GM19468 (cell line): ENCODE data around the gene SLC25A48.

Source experiments
- ATAC-seq: cut with Tn5 transposase; IDR thresholded peaks from one replicate; pipeline ENCODE4 v1.9.1; 2021; ENCODE audit warnings: mild to moderate bottlenecking, moderate library complexity, moderate number of reproducible peaks; ENCODE audit not compliant: unreplicated experiment; ENCODE audit errors: extremely low read depth

Gene SLC25A48

DNA sequence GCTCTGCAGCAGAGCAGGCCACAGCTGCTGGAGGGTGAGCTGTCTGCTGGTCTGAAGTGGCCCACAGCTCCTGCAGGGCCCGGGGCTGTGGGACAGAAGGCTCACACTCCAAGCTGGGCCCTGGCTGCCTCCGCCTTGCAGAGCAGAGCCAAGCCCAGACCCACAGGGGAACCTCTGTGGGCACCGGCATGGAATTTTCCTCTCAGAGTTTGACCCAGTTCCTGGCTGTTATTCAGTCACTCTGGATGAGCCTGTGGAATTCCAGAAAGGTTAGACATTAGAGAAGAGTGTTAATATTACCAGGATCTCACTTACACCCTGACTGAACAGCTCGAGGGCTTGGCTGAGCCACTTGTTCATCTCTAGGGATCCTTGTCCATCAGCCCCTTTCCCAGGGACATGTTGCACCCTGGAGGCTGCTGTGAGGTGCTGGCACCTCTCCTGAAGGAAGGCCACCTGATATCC is 43.7 kb downstream of the SLC25A48 start:
- no peak for ATAC-seq

DNA sequence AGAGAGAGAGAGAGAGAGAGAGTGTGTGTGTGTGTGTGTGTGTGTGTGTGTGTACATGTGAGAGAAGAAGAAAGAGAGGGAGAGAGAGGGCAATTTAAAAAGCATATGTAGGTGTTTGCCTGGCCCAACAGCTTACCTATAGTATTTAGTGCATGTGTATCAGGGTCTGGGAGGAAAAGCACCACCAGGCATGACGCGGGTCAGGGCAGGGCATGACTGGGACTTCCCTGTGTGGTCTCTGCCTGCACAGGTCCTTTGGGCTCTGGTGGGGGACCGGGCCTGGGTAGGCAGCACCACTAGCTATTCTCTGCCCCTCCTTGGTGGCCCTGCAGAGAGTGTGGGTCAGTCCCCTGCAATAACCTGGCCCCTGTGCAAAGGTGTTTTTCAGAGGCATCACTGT is 45.1 kb downstream of the SLC25A48 start:
- ATAC-seq = no peak

DNA sequence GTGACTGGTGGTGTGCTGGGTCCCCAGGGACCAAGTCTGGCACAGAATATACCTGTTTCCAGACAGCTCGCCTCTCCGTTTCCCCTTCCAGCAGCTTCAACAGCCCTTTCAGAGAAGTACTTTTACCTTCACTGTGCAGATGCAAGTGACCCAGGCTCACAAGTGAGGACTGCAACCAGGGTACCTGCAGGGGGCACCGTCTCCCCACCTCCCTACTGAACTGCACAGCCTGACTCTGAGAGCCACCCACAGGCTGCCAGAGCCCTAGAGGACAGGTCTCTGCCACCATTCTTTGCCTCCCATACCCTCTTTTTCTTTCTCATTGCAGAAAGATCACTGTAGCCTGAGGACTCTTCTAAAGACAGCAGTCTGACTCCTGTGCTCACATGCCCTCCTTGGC is 45.8 kb downstream of the SLC25A48 start:
- ATAC-seq = no peak

DNA sequence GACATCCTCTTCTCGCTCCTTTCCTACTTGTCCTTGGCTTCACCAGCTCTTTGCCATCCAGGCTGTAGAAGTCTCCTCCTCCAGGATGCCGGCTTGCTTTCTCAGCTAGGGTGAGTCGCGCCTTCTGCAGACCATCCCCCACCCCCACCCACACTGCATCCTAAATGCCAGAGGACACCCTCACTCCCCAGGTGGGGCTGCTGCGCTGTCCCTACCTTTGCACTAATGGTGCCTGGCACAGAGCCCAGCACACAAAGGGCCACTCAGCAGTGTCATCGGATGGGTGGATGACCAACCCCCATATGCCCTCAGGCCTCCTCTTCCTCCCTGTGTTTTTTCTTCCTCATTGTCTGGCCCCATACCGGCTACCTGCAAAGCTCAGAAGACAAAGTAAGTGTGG is 46.3 kb downstream of the SLC25A48 start:
- ATAC-seq = no peak

DNA sequence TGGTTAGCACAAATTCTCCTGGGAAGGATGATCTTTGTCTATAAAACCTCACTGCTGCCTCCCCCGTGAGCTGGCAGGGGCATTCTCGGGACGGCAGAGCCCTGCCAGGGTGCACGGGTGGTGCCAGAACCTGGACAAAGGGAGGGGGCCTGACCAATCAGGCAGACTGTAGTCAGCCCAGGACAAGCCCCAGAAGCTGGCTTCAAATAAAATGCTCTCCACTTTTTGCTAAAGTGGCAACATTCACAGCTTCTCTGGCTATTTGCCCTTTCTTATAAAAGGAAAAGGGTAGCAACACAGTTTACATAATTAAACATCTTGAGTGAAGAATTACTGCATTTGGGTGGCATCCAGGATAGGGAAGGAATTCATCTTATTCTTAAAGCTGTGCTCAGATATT is 46.8 kb downstream of the SLC25A48 start:
- no peak for ATAC-seq

DNA sequence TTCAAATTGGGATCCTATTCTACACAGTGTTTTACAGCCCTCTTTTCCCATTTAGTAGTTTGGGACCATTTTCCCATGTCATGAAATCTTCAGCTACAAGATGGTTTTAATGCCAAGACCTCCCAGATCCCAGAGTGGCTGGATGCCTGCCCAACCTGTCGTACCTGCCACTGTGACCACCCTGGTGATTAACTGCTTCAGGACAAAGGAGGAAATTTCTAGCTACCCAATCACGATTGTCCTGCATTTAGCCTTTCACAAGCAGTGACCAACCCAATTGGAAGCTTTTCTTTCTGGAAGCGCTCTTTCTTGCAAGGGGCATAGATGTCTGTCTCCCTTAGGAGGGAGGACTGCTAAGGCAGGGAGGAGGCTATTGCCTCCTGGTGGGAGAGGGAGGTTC is 47.4 kb downstream of the SLC25A48 start:
- ATAC-seq = no peak

DNA sequence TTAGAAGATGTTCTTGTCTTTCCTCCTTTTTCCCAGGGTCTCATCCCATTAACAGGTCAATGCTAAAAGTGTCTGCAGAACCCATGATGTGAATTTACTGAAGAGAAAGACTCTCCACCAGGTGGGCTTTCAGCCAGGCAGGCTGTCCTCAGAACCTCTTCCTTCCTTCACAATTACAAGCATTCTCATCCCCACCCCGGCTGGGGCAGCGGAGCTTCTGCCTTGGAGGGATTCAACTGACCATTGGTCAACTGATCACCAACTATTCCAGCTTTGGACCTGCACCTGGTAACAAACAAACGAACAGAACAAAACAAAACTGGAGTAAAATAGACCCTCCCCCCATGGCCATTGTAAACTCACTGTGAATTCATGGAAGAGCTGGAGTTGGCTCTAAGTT is 48.6 kb downstream of the SLC25A48 start:
- ATAC-seq = no peak

DNA sequence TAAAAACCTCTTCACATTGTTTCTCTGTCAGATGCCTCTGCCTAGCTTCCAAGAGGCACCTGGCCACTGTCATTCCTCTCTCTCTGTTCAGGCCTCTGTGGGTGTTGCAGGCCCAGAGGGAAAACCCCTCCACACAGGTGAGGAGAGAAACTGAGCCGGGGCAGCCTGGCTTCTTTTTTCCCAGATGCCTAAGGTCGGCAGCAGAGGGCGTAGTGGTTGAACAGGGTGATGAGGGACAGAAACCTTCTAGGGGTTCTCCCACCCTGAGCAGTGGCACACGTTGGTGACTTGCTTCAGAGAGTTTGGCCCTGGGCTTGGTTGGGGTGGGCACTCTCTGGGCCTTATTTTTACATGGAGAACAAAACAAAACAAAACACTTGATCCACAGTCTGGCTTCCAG is 49.0 kb downstream of the SLC25A48 start:
- no peak for ATAC-seq

DNA sequence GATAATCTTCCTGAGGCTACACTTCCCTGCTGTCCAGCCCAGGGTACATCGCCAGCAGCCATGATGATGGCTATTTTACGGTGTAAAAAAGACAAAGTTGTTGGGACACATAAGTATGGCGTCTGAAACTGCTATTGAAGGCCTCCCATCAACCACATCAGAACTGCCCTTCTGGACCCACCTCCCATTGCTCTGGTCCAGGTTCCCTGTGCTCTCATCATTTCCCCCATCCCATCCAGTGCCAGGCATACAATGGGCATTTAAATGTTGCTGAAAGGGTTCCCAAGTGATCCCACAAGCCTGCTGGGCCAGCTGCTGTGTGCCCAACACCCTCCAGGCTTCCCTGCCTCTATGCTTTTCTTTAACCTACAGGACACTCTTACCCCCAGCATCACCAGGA is 50.6 kb downstream of the SLC25A48 start:
- ATAC-seq = no peak

DNA sequence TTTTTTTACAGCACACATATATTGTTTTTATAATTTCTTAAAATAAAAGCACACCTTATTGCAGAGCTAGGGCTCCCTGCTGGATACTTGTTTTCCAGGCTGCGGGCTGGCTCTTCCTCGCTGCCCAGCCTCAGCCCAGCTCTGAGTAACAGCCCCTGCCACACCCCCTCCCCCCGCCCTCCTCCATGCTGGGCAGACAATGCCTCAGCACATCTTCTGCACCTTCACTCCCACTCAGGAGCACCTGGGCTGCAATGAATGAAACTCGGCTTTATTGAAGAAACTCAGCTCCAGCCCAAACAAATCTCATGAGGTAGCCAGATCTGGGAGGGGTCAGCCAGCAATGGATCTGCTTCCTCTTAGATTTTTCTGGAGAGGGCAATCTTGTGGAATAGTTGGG is 51.7 kb downstream of the SLC25A48 start:
- ATAC-seq = no peak

DNA sequence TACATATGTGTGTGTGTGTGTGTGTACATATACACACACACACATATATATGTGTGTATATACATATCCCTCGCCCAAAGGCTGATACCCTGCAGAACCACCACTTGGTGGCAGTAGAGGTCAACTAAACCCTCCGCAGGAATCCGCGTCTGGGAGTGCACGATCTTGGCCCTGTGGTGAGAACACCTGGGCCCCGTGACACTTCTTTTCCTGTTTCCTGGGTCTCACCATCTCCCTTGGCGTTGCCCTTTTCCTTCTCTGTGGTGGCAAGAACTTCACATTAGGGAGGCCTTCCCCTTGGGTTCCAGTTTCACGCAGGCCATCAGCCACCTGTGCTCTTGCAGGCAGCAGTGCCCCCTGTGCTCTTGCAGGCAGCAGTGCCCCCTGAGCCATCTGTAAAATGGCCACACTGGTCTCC is 53.0 kb downstream of the SLC25A48 start:
- peak; percentile 92 for ATAC-seq

DNA sequence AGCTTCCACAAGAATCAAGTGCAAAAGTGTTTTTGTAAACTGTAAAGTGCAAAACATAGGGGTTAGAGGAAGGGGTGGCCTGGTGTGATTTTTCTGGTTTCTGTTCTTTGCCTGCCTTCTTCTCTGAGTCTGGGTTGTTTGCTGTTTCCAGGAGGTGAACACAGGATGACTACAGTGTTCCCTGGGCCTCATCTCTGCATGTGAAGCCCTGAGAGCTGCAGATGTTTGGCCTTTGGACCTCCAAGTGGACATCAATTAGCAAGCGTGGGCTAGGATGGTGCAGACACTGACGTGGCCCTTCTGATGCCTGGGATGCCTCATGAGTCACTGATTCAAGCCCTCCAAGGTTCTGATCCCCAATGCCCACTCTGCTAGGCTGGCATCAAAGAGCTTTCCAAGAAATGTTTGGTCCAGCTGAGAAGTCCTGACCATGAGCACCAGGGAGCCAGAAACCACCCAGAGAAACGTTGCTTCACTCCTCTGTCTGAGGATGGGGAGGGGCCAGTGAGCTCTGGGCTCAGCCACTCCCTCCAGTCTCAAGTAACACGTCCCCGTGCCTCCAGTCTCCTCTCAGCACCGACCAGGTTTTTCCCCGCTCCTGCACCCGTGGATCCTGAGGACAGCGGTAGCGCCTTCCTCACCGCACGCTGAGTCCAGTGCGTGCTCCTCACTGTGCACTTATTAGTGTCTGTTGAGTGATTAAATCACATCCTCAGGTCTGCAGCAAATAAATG is 53.6 kb downstream of the SLC25A48 start:
- ATAC-seq = no peak

DNA sequence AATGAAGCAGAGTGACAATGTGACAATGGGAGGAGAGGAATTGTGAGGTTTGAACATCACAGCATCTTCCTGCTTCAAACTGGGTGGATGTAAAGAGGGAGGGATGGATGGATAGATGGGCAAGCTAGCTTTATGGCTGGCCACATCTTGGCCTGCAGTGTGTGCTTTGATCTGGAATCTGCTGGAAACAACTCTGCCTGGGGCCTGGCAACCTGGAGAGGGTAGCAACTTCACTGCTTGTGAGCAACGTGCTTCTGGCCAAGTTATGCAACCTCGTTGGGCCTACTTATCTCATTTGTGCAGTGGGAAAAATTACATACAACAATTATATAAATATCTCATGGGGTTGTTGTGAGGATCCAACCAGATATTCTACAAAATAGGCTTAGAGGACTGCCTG is 55.8 kb downstream of the SLC25A48 start:
- ATAC-seq = no peak

DNA sequence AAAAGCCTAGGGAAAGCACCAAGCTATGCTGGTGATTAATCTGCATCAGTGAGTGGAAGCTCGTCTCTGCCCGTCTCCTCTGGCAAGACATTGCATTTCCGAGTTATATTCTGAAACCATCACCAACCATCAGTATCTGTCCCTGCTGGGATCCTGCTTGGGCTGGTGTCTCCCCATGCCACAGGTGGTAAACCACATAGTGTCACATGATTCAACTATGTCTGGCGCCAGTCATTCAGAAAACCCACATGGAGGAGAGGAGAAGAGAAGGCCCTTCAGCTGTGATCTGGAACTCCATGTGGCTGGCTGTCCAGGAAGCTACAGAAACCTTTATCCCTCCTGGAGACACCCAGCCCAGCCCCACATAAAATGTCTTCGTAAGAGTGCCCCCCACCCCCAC is 56.4 kb downstream of the SLC25A48 start:
- ATAC-seq = peak; percentile 67

DNA sequence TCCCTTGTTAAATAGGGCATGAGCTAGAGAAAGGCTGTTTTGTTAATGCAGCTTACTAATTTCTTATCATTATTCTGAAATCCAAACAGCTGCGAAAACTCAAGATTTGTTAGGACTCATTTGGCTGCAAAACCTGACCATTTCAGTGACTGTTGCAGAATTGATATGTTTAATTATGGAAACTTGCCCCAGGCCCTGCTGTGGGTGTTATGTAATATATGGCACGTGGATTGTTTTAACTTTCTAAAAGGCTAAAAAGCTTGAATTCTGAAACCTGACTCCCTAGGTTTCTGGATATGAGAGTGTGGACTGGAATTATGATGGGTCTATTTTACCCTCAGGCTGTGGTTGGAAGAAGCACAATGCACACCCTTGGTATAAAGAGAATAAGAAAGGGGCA is 56.8 kb downstream of the SLC25A48 start:
- no peak for ATAC-seq

DNA sequence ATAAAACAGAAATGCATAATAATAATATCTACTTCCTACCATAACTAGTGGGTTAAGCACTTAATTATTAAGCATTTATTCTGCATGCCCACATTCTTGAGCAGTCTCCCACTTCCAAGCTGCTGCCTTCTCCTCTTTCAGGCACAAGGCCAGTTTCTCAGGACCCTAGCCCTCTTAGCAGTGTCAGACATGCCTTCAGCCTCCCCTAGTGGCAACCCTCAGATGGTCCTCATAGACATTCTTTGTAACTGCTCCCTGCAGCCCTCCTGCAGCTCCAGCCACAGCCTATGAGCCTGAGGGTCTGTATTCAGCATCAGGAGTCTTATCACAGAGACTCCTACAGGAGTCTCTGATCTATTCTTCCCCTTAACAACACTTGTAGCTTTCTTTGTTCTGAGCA is 57.3 kb downstream of the SLC25A48 start:
- no peak for ATAC-seq

DNA sequence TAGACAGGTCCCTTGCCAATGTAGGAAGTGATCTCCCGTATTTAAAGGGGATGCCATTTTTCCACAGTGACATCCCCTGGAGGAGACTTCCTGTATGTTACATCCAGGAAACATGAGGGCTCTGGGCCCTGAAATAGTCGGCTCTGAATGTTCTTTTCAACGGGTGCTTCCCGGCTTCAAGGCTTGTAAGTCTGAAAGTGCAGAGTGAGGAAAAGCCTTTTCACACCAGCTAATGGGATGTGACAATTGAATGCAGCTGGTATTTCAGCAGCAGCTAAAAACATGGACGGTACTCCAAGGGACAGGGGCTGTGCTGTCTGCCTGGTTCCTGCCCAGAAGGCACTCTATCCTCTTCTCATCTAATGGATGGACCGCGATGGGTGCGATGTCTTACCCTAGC is 59.8 kb downstream of the SLC25A48 start:
- no peak for ATAC-seq

DNA sequence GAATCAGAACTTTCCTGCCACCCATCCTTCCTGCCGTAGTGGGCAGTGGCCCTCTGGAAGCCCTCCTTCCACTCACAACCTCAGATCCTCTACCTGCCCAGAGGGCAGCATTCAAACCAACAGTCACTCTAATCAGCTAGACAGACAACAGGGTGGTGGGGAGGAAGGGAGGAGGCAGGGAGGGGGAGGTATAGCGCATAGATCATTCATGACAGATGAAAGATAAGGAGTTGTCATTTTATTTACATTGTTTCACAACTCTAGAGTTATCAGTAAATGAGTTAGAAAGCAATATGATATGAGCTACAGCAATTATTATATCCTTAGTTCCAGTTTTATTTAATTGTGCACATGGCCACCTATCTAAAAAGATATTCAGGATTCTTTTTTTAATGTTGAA is 60.3 kb downstream of the SLC25A48 start:
- ATAC-seq = no peak

DNA sequence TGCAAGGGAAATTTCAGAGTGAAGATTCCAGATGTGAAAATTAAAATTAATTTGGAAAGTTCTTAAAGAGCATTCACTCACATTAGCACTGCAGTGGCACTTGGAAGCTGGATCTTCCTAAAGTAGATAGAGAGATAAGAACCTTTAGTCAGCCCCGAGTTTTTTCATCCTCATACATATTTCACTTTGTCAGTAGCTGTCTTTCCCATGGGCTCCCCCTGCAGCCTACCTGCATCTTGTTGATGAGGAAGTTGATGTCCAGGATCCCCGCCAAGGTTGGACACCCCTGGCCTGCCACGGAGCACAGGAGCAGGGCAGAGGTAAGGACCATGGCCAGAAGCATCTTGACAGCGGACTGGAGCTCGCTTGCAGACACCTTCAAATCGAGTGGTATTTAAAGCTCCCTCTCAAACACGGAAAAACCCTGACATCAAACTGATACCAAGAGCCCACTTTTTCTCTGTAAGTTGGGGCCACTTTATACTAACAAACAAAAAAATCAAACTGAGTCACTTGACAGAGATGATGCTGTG is 61.1 kb downstream of the SLC25A48 start, which contains the start of gene IL9:
Gene IL9 (minus strand): TSS at position 368 of the 533 bp plus-strand sequence. CDS start 25 bp downstream, at position 343.
- no peak for ATAC-seq

DNA sequence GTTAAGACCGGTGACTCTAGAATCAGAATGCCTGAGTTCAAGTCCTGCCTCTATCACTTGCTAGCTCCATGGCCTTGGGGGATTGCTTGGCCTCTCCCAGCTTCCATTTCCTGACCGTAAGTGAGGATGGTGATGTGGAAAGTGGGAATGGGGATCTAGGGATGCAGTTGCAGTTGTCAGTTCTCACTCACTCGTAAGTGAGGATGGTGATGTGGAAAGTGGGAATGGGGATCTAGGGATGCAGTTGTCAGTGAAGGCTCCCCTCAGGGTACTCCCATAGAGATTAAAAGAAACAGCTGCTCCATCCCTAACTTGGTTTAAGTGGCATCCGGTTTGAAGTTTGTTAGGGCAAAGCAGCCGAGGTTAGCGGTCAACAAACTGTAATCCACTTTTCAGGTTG is 64.2 kb downstream of the SLC25A48 start:
- no peak for ATAC-seq

DNA sequence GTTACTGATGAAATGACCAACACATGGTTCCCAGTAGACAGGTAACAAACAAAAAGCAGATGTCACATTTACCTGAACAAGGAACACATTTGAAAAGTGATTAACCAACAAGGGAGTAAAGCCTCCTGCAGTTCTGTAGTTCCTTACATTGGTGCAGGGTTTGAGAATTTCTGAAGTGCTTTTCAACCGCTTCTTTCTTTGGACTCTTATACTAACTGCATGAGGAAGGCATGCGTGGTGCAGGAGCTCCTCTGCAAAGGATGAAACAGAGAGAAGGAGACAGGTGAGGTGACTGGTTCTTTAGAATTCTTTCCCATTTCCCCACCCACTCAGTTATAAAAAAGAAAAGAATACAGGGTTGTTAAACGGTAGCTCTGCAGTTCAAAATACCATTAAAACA is 65.8 kb downstream of the SLC25A48 start:
- no peak for ATAC-seq

DNA sequence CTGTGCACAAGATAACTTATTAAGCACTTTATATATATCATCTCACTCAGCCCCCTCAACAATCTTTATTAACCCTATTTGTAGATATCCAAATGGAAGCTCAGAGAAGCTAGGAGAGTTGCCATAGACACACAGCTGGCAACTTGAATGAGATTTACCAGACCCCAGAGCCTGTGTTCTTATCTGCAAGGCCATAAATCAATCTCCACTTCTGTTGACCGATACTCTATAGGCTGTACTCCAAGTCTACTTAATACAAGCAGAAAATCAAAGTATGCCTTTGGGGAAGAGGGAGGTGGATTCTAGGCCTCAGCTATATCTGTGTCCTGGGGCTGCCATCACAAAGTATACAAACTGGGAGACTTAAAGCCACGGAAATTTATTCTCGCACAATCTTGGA is 67.2 kb downstream of the SLC25A48 start:
- no peak for ATAC-seq
